ENCODE data around the gene TMBIM1.

DNA sequence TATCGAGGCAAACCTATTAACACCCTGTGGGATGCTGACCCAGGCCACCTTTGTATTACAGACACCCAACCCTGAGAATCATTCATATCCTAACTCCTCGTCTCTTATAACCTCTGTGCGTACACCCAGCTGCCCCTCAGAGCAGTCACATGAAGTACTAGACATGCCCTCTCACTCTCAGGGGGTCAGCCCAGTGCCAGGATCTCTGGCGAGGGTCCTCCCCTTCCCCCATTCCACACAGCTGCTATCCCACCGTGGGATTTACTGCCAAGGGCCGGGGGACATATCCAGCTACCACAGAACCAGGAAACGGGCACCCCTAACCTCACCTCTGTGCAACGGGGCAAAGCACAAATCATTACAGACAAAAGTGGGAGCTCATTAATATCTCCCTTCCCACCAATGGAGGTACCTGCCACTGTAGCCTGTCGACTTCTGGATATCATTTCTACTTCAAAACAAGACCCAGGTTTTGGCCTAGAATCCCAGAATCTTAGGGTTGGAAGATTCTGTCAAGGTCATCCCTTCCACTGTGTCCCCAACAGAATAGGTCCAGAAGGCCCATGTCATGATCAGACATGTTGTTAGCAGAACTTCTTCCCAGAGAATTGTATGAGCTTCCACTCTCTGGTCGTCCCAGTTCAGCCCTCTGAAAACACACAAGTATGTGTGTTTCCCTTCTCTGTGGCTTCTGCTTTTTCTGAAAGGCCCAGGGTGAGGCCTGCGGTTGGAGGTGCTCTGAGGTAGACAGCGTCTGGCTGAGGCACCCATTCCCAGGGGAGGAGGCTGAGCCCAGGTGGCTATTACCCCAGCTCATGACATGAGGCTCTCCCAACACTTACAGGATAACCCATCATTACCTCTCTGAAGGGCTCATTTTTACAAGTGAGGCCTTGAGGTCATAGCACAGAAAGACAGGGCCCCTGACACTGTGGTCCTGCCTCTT is 1.7 kb downstream of the TMBIM1 start:
- no peak for TF ChIP-seq RAD21 (IDR thresholded peaks at IDR 0.05; ENCODE audit: low read length)
- no peak for TF ChIP-seq POLR2AphosphoS5 (IDR thresholded peaks at IDR 0.05; ENCODE audit: low read depth, low read length)
- TF ChIP-seq, protein P1, sequence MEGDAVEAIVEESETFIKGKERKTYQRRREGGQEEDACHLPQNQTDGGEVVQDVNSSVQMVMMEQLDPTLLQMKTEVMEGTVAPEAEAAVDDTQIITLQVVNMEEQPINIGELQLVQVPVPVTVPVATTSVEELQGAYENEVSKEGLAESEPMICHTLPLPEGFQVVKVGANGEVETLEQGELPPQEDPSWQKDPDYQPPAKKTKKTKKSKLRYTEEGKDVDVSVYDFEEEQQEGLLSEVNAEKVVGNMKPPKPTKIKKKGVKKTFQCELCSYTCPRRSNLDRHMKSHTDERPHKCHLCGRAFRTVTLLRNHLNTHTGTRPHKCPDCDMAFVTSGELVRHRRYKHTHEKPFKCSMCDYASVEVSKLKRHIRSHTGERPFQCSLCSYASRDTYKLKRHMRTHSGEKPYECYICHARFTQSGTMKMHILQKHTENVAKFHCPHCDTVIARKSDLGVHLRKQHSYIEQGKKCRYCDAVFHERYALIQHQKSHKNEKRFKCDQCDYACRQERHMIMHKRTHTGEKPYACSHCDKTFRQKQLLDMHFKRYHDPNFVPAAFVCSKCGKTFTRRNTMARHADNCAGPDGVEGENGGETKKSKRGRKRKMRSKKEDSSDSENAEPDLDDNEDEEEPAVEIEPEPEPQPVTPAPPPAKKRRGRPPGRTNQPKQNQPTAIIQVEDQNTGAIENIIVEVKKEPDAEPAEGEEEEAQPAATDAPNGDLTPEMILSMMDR (IDR thresholded peaks at IDR 0.05) = no peak
- no peak for TF ChIP-seq EZH2phosphoT487 (IDR thresholded peaks at IDR 0.05; ENCODE audit: borderline replicate concordance, low read depth)
- TF ChIP-seq, protein P2, sequence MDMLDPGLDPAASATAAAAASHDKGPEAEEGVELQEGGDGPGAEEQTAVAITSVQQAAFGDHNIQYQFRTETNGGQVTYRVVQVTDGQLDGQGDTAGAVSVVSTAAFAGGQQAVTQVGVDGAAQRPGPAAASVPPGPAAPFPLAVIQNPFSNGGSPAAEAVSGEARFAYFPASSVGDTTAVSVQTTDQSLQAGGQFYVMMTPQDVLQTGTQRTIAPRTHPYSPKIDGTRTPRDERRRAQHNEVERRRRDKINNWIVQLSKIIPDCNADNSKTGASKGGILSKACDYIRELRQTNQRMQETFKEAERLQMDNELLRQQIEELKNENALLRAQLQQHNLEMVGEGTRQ (IDR thresholded peaks at IDR 0.05; ENCODE audit: borderline replicate concordance, low read depth, low read length) = no peak
- no peak for TF ChIP-seq RCOR1 (IDR thresholded peaks at IDR 0.05; ENCODE audit: low read length)
- TF ChIP-seq, protein P3, sequence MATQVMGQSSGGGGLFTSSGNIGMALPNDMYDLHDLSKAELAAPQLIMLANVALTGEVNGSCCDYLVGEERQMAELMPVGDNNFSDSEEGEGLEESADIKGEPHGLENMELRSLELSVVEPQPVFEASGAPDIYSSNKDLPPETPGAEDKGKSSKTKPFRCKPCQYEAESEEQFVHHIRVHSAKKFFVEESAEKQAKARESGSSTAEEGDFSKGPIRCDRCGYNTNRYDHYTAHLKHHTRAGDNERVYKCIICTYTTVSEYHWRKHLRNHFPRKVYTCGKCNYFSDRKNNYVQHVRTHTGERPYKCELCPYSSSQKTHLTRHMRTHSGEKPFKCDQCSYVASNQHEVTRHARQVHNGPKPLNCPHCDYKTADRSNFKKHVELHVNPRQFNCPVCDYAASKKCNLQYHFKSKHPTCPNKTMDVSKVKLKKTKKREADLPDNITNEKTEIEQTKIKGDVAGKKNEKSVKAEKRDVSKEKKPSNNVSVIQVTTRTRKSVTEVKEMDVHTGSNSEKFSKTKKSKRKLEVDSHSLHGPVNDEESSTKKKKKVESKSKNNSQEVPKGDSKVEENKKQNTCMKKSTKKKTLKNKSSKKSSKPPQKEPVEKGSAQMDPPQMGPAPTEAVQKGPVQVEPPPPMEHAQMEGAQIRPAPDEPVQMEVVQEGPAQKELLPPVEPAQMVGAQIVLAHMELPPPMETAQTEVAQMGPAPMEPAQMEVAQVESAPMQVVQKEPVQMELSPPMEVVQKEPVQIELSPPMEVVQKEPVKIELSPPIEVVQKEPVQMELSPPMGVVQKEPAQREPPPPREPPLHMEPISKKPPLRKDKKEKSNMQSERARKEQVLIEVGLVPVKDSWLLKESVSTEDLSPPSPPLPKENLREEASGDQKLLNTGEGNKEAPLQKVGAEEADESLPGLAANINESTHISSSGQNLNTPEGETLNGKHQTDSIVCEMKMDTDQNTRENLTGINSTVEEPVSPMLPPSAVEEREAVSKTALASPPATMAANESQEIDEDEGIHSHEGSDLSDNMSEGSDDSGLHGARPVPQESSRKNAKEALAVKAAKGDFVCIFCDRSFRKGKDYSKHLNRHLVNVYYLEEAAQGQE (IDR thresholded peaks at IDR 0.05; ENCODE audit: low read depth, low read length) = no peak
